CD14-positive monocyte (primary cell): ENCODE data around the gene KIF9. TPM values are rescaled to one million over a fixed set of nuclear protein-coding genes. Genes with fewer than 3 reads are reported as not detected.
"Not testable (repeated sequence)": the region's sequence is repeated elsewhere in the genome, so short reads cannot be mapped to it uniquely, and the experiment has no call there.

Experiments
- DNase-seq, 3 donors: peaks; one replicate each; pipeline ENCODE4 v3.0.0-alpha.2; 2011 to 2022
- H2AFZ ChIP-seq: 2 replicates; pipeline ENCODE4 v1.6.0; 2012; ENCODE audit warnings: mild to moderate bottlenecking, low read depth, low read length, inconsistent platforms; ENCODE audit not compliant: insufficient read depth, poor library complexity, severe bottlenecking
- H3K27ac ChIP-seq, 2 donors: 1 replicate in 1 of 2; 2 replicates in 1 of 2; pipeline ENCODE4 v1.5.1; 2012 to 2013; ENCODE audit warnings: low read length in 2 of 2, control low read depth in 1 of 2, inconsistent platforms in 1 of 2, low read depth in 1 of 2, mild to moderate bottlenecking in 1 of 2
- H3K27me3 ChIP-seq, 2 donors: one replicate each; pipeline versions ENCODE4 v1.6.0 to v1.6.1; 2011 to 2013; ENCODE audit warnings: low read length in 2 of 2; ENCODE audit not compliant: control insufficient read depth in 2 of 2, insufficient read depth in 2 of 2
- H3K36me3 ChIP-seq, 2 donors: replicated peaks in 1 of 2; 1 replicate in 1 of 2; 2 replicates in 1 of 2; pipeline versions ENCODE4 v1.5.1 to v1.6.1; 2012 to 2013; ENCODE audit warnings: low read length in 2 of 2, control low read depth in 1 of 2, inconsistent platforms in 1 of 2, mild to moderate bottlenecking in 1 of 2; ENCODE audit not compliant: insufficient read depth in 2 of 2, control insufficient read depth in 1 of 2
- H3K4me1 ChIP-seq, 2 donors: 1 replicate in 1 of 2; 2 replicates in 1 of 2; pipeline versions ENCODE4 v1.5.1 to v1.6.1; 2012 to 2013; ENCODE audit warnings: low read length in 2 of 2, control low read depth in 1 of 2, inconsistent platforms in 1 of 2, mild to moderate bottlenecking in 1 of 2, moderate library complexity in 1 of 2; ENCODE audit not compliant: insufficient read depth in 2 of 2, control insufficient read depth in 1 of 2
- H3K4me2 ChIP-seq: replicated peaks from 2 replicates; pipeline ENCODE3; 2012; ENCODE audit warnings: low read length, moderate library complexity, mild to moderate bottlenecking; ENCODE audit not compliant: poor library complexity, severe bottlenecking; ENCODE audit errors: extremely low read depth
- H3K4me3 ChIP-seq, 3 experiments: fragments of 200-600 bp in 1 of 3; sonication (generic) in 1 of 3; replicated peaks in 1 of 3; 1 replicate in 2 of 3; 2 replicates in 1 of 3; pipeline ENCODE4 v1.5.1; 2011 to 2013; ENCODE audit warnings: low read length in 3 of 3, mild to moderate bottlenecking in 3 of 3, control low read depth in 2 of 3, low read depth in 2 of 3, inconsistent platforms in 1 of 3, moderate library complexity in 1 of 3
- H3K79me2 ChIP-seq: 2 replicates; pipeline ENCODE4 v1.6.0; 2012; ENCODE audit warnings: mild to moderate bottlenecking, control low read depth, inconsistent platforms, low read length, moderate library complexity; ENCODE audit not compliant: insufficient read depth
- H3K9ac ChIP-seq: 2 replicates; pipeline ENCODE4 v1.6.0; 2017; ENCODE audit warnings: low read length, mild to moderate bottlenecking; ENCODE audit not compliant: insufficient read depth, poor library complexity, severe bottlenecking
- H3K9me3 ChIP-seq, 2 donors: replicated peaks in 1 of 2; 1 replicate in 1 of 2; 2 replicates in 1 of 2; pipeline versions ENCODE4 v1.5.1 to v1.6.1; 2012 to 2013; ENCODE audit warnings: low read length in 2 of 2, control low read depth in 1 of 2; ENCODE audit not compliant: control insufficient read depth in 1 of 2, insufficient read depth in 1 of 2
- H4K20me1 ChIP-seq: 2 replicates; pipeline ENCODE4 v1.6.0; 2012; ENCODE audit warnings: mild to moderate bottlenecking, low read length, control low read depth, moderate library complexity; ENCODE audit not compliant: insufficient read depth
- H3K27ac Mint-ChIP-seq, 7 donors: one replicate each; pipeline ENCODE4 v1.8.0; 2020; ENCODE audit warnings: mild to moderate bottlenecking in 7 of 7, mixed read lengths in 7 of 7, moderate library complexity in 6 of 7, inconsistent platforms in 2 of 7
- H3K27me3 Mint-ChIP-seq, 3 donors: one replicate each; pipeline ENCODE4 v1.8.0; 2021 to 2022; ENCODE audit warnings: low read depth in 3 of 3, mild to moderate bottlenecking in 3 of 3, mixed read lengths in 3 of 3, moderate library complexity in 3 of 3, inconsistent platforms in 1 of 3
- H3K36me3 Mint-ChIP-seq, 2 donors: one replicate each; pipeline ENCODE4 v1.8.0; 2020; ENCODE audit warnings: mixed read lengths in 2 of 2, inconsistent platforms in 1 of 2, mild to moderate bottlenecking in 1 of 2
- H3K4me1 Mint-ChIP-seq: one replicate; pipeline ENCODE4 v1.8.0; 2020; ENCODE audit warnings: mild to moderate bottlenecking, mixed read lengths
- H3K4me3 Mint-ChIP-seq, 2 donors: one replicate each; pipeline ENCODE4 v1.8.0; 2020; ENCODE audit warnings: mild to moderate bottlenecking in 2 of 2, mixed read lengths in 2 of 2, moderate library complexity in 1 of 2
- H3K9me3 Mint-ChIP-seq, 7 donors: one replicate each; pipeline ENCODE4 v1.8.0; 2020 to 2022; ENCODE audit warnings: mixed read lengths in 7 of 7, mild to moderate bottlenecking in 6 of 7, moderate library complexity in 6 of 7, inconsistent platforms in 2 of 7
- CTCF ChIP-seq: fragments of 200-600 bp; IDR thresholded peaks from one replicate; pipeline ENCODE4 v1.8.0; 2022; ENCODE audit warnings: antibody characterized with exemption, mild to moderate bottlenecking
- WGBS: methylation state at CpG from one replicate; pipeline ENCODE4 v1.1.5; 2013; ENCODE audit warnings: missing lambda C conversion rate; ENCODE audit not compliant: insufficient coverage; 5-methylcytosine and 5-hydroxymethylcytosine counted together
- intact Hi-C, 2 donors: fragments of 100-400 bp; cut with micrococcal nuclease; formaldehyde crosslinking; loops; one replicate each; pipeline versions ENCODE4 v1.15.0 to v1.15.1; 2023
- polyA plus RNA-seq, 3 donors: library from polyadenylated mRNA; depleted of rRNA in 1 of 3; unstranded in 2 of 3; stranded (reverse) in 1 of 3; fragments of 300-500 nt in 2 of 3; fragments of >200 nt in 1 of 3; fragmentation: Illumina TruSeq in 2 of 3; gene quantifications; 1 replicate in 2 of 3; 2 replicates in 1 of 3; pipeline ENCODE4 v1.2.3, GENCODE V29; 2012 to 2021

Gene KIF9
- polyA plus RNA-seq, 3 donors: 2.4 to 5.1 (median 3.8) TPM

- WGBS: no CpG with 5 or more reads among the region's 2 CpGs
Measured at GRCh38 chr3:47319956-47320355, 37.4 kb upstream of the KIF9 start.

GRCh38 chr3:47318916-47319315 lies 36.3 kb upstream of the KIF9 start:
- H3K36me3 ChIP-seq: peaks cover 45 to 62% of the 10 kb centered on the region in 2 donors
- Mint-ChIP-seq H3K4me3 (no peak overlapping the region), H3K27me3 (peaks cover 0 to 3% (median 0%) of the 10 kb centered on the region in 3 donors), H3K4me1 (peaks cover 26% of the 10 kb centered on the region), H3K9me3 (no peaks in the 10 kb centered on the region), H3K27ac (peak overlapping the region in 2 of 7 donors; percentile 8 to 18), H3K36me3 (peaks cover 58 to 68% of the 10 kb centered on the region in 2 donors)
- intact Hi-C loops: loop anchor here in 1 of 2 donors (10.0 kb wide), 2 partner anchors 54 to 454 kb away; partner anchors contain the start of gene MYL3
- no peaks in the 10 kb centered on the region for H3K9me3 ChIP-seq
- H3K27ac ChIP-seq: no peak overlapping the region
- no peak overlapping the region for H3K4me2 ChIP-seq
- DNase-seq: no peak
- H3K79me2 ChIP-seq: peaks cover 43% of the 10 kb centered on the region
- no peak for TF ChIP-seq CTCF
- H3K4me1 ChIP-seq: peaks cover 20 to 24% of the 10 kb centered on the region in 2 donors
- H3K27me3 ChIP-seq: no peaks in the 10 kb centered on the region
- H2AFZ ChIP-seq: no peak overlapping the region
- H3K4me3 ChIP-seq: no peak overlapping the region
- peaks cover 95% of the 10 kb centered on the region for H4K20me1 ChIP-seq
- H3K9ac ChIP-seq: no peak overlapping the region
- no CpG with 5 or more reads among the region's 1 CpG for WGBS

More at GRCh38 chr3:47319956-47320355, 37.4 kb upstream of the KIF9 start:
- Mint-ChIP-seq H3K27ac (no peak overlapping the region), H3K36me3 (peaks cover 61 to 68% of the 10 kb centered on the region in 2 donors), H3K27me3 (peaks cover 0 to 3% (median 0%) of the 10 kb centered on the region in 3 donors), H3K4me1 (peaks cover 16% of the 10 kb centered on the region), H3K4me3 (no peak overlapping the region), H3K9me3 (no peaks in the 10 kb centered on the region)
- intact Hi-C loops: loop anchor here (5.0 to 10.0 kb wide), 4 partner anchors 38 to 615 kb away; partner anchors contain the start of genes KIF9 (in 2 of the 2), KLHL18 (in 2 of the 2), MYL3 (in 1 of the 2) and TMIE (in 1 of the 2)
- Histone ChIP-seq H3K4me2 (no peak overlapping the region), H4K20me1 (peaks cover 94% of the 10 kb centered on the region), H3K27me3 (no peaks in the 10 kb centered on the region), H3K27ac (no peak overlapping the region), H3K9me3 (no peaks in the 10 kb centered on the region), H3K9ac (no peak overlapping the region), H3K79me2 (peaks cover 39% of the 10 kb centered on the region), H3K36me3 (peaks cover 51 to 71% of the 10 kb centered on the region in 2 donors), H3K4me1 (peaks cover 10 to 13% of the 10 kb centered on the region in 2 donors), H3K4me3 (no peak overlapping the region), H2AFZ (no peak overlapping the region)
- no peak for DNase-seq
- TF ChIP-seq CTCF: no peak

- Histone ChIP-seq H3K36me3 (peaks cover 23 to 35% of the 10 kb centered on the region in 2 donors), H3K27ac (peak overlapping the region in 1 of 2 donors; percentile 54), H3K79me2 (peaks cover 68% of the 10 kb centered on the region), H3K4me1 (peaks cover 37 to 48% of the 10 kb centered on the region in 2 donors), H4K20me1 (peaks cover 95% of the 10 kb centered on the region)
- H3K9me3 Mint-ChIP-seq, DNase-seq, H3K9ac ChIP-seq, H3K9me3 ChIP-seq, H3K27me3 Mint-ChIP-seq, H3K27me3 ChIP-seq, H2AFZ ChIP-seq, H3K4me3 Mint-ChIP-seq, H3K4me2 ChIP-seq, H3K4me3 ChIP-seq: not testable (repeated sequence)
- intact Hi-C loops: loop anchor here in 1 of 2 donors (10.0 kb wide), 2 partner anchors 51 to 451 kb away; partner anchors contain the start of gene MYL3
- Mint-ChIP-seq H3K36me3 (peaks cover 30 to 42% of the 10 kb centered on the region in 2 donors), H3K27ac (peak overlapping the region in 1 of 7 donors; percentile 48), H3K4me1 (peaks cover 47% of the 10 kb centered on the region)
- WGBS: no CpG with 5 or more reads among the region's 1 CpG
Measured at GRCh38 chr3:47316151-47316550, 33.6 kb upstream of the KIF9 start.
